Keratinocyte (primary cell): Measurements from ENCODE around the gene DAGLA. TPM values are rescaled to one million over a fixed set of nuclear protein-coding genes. Genes with fewer than 3 reads are reported as not detected.
"Not testable (repeated sequence)": the region's sequence is repeated elsewhere in the genome, so short reads cannot be mapped to it uniquely, and the experiment has no call there.

ENCODE experiments used
- DNase-seq: peaks from one replicate; pipeline ENCODE4 v3.0.0-alpha.2; 2011; ENCODE audit warnings: low read depth, missing footprints, low spot score
- FAIRE-seq: peaks from 2 replicates; lab custom pipeline; 2011; peaks lifted over from hg19 to GRCh38; lab: Jason Lieb, UNC
- H2AFZ ChIP-seq: 2 replicates; pipeline ENCODE4 v1.6.0; 2012; ENCODE audit warnings: low read length, control low read depth, inconsistent platforms; ENCODE audit not compliant: control insufficient read depth
- H3K27ac ChIP-seq: 2 replicates; pipeline ENCODE4 v1.5.1; 2011; ENCODE audit warnings: low read length; ENCODE audit not compliant: control insufficient read depth, insufficient read depth
- H3K27me3 ChIP-seq: 3 replicates; pipeline ENCODE4 v1.6.0; 2011; ENCODE audit warnings: low read length; ENCODE audit not compliant: control insufficient read depth, insufficient read depth; ENCODE audit errors: extremely low read depth
- H3K36me3 ChIP-seq, 2 experiments: 2 replicates in 1 of 2; 3 replicates in 1 of 2; pipeline ENCODE4 v1.5.1; 2011; ENCODE audit warnings: low read length in 2 of 2, mild to moderate bottlenecking in 1 of 2; ENCODE audit not compliant: control insufficient read depth in 2 of 2, insufficient read depth in 2 of 2; ENCODE audit errors: extremely low read depth in 1 of 2
- H3K4me1 ChIP-seq: 3 replicates; pipeline ENCODE4 v1.5.1; 2011; ENCODE audit warnings: low read length; ENCODE audit not compliant: control insufficient read depth, insufficient read depth; ENCODE audit errors: extremely low read depth
- H3K4me2 ChIP-seq: 3 replicates; pipeline ENCODE4 v1.6.0; 2011; ENCODE audit warnings: low read depth, low read length; ENCODE audit not compliant: control insufficient read depth, insufficient read depth; ENCODE audit errors: extremely low read depth
- H3K4me3 ChIP-seq, 3 experiments: fragments of 200-600 bp in 1 of 3; sonication (generic) in 1 of 3; 2 replicates in 2 of 3; 3 replicates in 1 of 3; pipeline ENCODE4 v1.5.1; 2011 to 2016; ENCODE audit warnings: low read length in 3 of 3, mild to moderate bottlenecking in 3 of 3, control low read depth in 2 of 3, inconsistent platforms in 1 of 3, low read depth in 1 of 3, mixed read lengths in 1 of 3, mixed run types in 1 of 3, moderate library complexity in 1 of 3; ENCODE audit not compliant: control insufficient read depth in 2 of 3, insufficient read depth in 2 of 3; ENCODE audit errors: extremely low read depth in 1 of 3
- H3K79me2 ChIP-seq: 2 replicates; pipeline ENCODE4 v1.6.0; 2012; ENCODE audit warnings: low read length; ENCODE audit not compliant: control insufficient read depth, insufficient read depth
- H3K9ac ChIP-seq: 3 replicates; pipeline ENCODE4 v1.6.0; 2011; ENCODE audit warnings: low read length; ENCODE audit not compliant: control insufficient read depth, insufficient read depth; ENCODE audit errors: extremely low read depth
- H3K9me1 ChIP-seq: 3 replicates; pipeline ENCODE4 v1.6.0; 2011; ENCODE audit warnings: low read length; ENCODE audit not compliant: control insufficient read depth, insufficient read depth; ENCODE audit errors: extremely low read depth
- H3K9me3 ChIP-seq: 2 replicates; pipeline ENCODE4 v1.5.1; 2012; ENCODE audit warnings: low read depth, low read length; ENCODE audit not compliant: control insufficient read depth
- H4K20me1 ChIP-seq: 3 replicates; pipeline ENCODE4 v1.6.0; 2011; ENCODE audit warnings: low read length; ENCODE audit not compliant: control insufficient read depth, insufficient read depth; ENCODE audit errors: extremely low read depth
- CTCF ChIP-seq, 3 experiments: IDR thresholded peaks in 1 of 3; conservative IDR thresholded peaks in 1 of 3; optimal IDR thresholded peaks in 1 of 3; 2 replicates in 2 of 3; 3 replicates in 1 of 3; pipeline versions ENCODE3 to v1.5.1; 2011; ENCODE audit warnings: low read length in 3 of 3, mild to moderate bottlenecking in 3 of 3, moderate library complexity in 2 of 3, control low read depth in 1 of 3, inconsistent platforms in 1 of 3; ENCODE audit not compliant: insufficient read depth in 2 of 3; ENCODE audit errors: extremely low read depth in 1 of 3
- EZH2 ChIP-seq: IDR thresholded peaks from one replicate; pipeline ENCODE4 v1.6.1; 2012; ENCODE audit warnings: inconsistent platforms, mild to moderate bottlenecking, low read length, moderate library complexity
- dilution Hi-C: fragments of 300-500 bp; cut with MboI; formaldehyde crosslinking; loops from one replicate; pipeline ENCODE4 v1.7.0; 2020; ENCODE audit warnings: low sequenced_read_pairs; ENCODE audit not compliant: extremely low pct_ligation_motif_present
- polyA plus RNA-seq, 5 experiments: library from polyadenylated mRNA; depleted of rRNA in 3 of 5; stranded (reverse) in 3 of 5; stranded (forward) in 1 of 5; unstranded in 1 of 5; fragments of >200 nt; gene quantifications; 1 replicate in 1 of 5; 2 replicates in 3 of 5; 3 replicates in 1 of 5; pipeline versions ENCODE4 v1.2.1 to v1.2.3, GENCODE V29; 2011 to 2012; ENCODE audit warnings: missing spikeins in 2 of 5, low read depth in 1 of 5, low replicate concordance in 1 of 5

DAGLA gene
- polyA plus RNA-seq, 1 donor (not counting 4 experiments of a cell fraction or from before 2014, with no cell fraction given) = 0.03 TPM

DNA sequence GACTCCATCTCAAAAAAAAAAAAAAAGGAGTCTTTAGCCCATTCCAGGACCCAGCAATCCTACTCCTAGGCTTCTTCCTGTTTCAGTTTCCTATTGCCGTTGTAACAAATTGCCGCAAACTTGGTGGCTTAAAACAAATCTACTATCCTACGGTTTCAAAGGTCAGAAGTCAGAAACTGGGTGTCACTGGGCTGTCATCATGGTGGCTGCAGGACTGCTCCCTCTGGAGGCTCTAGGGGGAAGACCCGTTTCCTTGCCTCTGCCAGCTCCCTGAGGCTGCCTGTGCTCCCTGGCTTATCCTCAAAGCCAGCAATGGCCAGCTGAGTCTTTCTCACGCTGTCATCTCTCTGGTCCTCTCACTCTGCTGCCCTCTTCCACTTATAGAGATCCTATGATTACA, 8.7 kb upstream of the DAGLA start:
- no peaks in the 10 kb centered on the region for H3K79me2 ChIP-seq
- no peaks in the 10 kb centered on the region for H3K9me3 ChIP-seq
- no peak overlapping the region for H3K4me3 ChIP-seq
- DNase-seq = no peak
- H3K9me1 ChIP-seq = no peaks in the 10 kb centered on the region
- H3K4me1 ChIP-seq = no peaks in the 10 kb centered on the region
- no peaks in the 10 kb centered on the region for H3K36me3 ChIP-seq
- no peak overlapping the region for H3K4me2 ChIP-seq
- FAIRE-seq = no peak
- H3K27me3 ChIP-seq = peaks cover 39% of the 10 kb centered on the region
- H2AFZ ChIP-seq = no peak overlapping the region
- TF ChIP-seq CTCF (optimal IDR thresholded peaks at IDR 0.05 in 1 of 3, IDR thresholded peaks at IDR 0.05 in 1 of 3, conservative IDR thresholded peaks at IDR 0.05 in 1 of 3; ENCODE audit: extremely low read depth in 1 of 3, insufficient read depth in 2 of 3, low read length in 3 of 3) (peak; percentile 23 to 53 (median 43)), EZH2 (no peak)
- H3K27ac ChIP-seq = no peak overlapping the region
- dilution Hi-C loops = no loop called here
- no peaks in the 10 kb centered on the region for H4K20me1 ChIP-seq
- H3K9ac ChIP-seq = no peak overlapping the region

GRCh38 chr11:61673946-61674467, 6.2 kb upstream of the DAGLA start:
- H3K9me1 ChIP-seq, FAIRE-seq, H3K27ac ChIP-seq, H2AFZ ChIP-seq, H4K20me1 ChIP-seq, H3K36me3 ChIP-seq, H3K9me3 ChIP-seq, H3K9ac ChIP-seq, DNase-seq, H3K79me2 ChIP-seq, H3K4me1 ChIP-seq, H3K4me2 ChIP-seq, H3K4me3 ChIP-seq, dilution Hi-C loops: not testable (repeated sequence)
- H3K27me3 ChIP-seq = peaks cover 49% of the 10 kb centered on the region

DNA sequence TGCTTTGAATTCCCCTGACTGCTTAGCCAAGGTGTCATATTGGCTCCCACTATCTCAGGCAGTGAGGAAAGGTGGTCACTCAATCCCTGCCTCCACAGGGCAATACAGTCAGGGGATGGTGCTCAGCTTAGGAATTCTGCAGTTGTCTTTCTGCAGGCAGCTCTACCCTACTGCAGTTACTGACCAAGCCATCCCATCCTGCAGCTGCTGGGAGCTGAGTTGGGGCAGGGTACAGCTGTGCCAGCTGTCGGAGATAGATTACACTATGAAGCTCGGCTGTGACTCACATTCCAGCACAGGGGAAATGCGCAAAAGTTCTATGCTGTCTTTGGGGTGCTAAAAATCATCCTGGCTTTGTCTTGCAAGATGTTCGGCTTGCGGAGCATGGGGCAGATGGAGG, 4.4 kb upstream of the DAGLA start:
- TF ChIP-seq EZH2 = no peak
- no peak for TF ChIP-seq CTCF (optimal IDR thresholded peaks at IDR 0.05 in 1 of 3, IDR thresholded peaks at IDR 0.05 in 1 of 3, conservative IDR thresholded peaks at IDR 0.05 in 1 of 3; ENCODE audit: extremely low read depth in 1 of 3, insufficient read depth in 2 of 3, low read length in 3 of 3)
- no peak overlapping the region for H3K4me3 ChIP-seq
- H3K4me2 ChIP-seq = no peak overlapping the region
- H3K9ac ChIP-seq = no peak overlapping the region
- dilution Hi-C loops = no loop called here
- no peaks in the 10 kb centered on the region for H3K36me3 ChIP-seq
- no peaks in the 10 kb centered on the region for H4K20me1 ChIP-seq
- H3K9me1 ChIP-seq = no peaks in the 10 kb centered on the region
- H3K27me3 ChIP-seq = peaks cover 47% of the 10 kb centered on the region
- no peaks in the 10 kb centered on the region for H3K79me2 ChIP-seq
- no peaks in the 10 kb centered on the region for H3K9me3 ChIP-seq
- H2AFZ ChIP-seq = no peak overlapping the region
- no peaks in the 10 kb centered on the region for H3K4me1 ChIP-seq
- no peak for FAIRE-seq
- no peak for DNase-seq
- H3K27ac ChIP-seq = no peak overlapping the region
